PC-3 (cell line): ENCODE data around the gene ASTN2.

Experiments used
- CTCF ChIP-seq: fragments of 300-600 bp; sonication (generic); conservative IDR thresholded peaks from 2 replicates; pipeline ENCODE4 v1.5.1; 2017; ENCODE audit warnings: antibody characterized with exemption, low read depth, mild to moderate bottlenecking, low read length
- EZH2phosphoT487 ChIP-seq: fragments of 300-600 bp; sonication (generic); IDR thresholded peaks from 2 replicates; pipeline ENCODE4 v1.6.1; 2018; ENCODE audit warnings: mild to moderate bottlenecking, antibody characterized with exemption, low read length, borderline replicate concordance

GRCh38 chr9:116944714-116945534 lies 469.9 kb downstream of the ASTN2 start:
- TF ChIP-seq CTCF (no peak), EZH2phosphoT487 (no peak)
